NCI-H1048 (cell line): ENCODE measurements around the gene KNL1.
"Not testable (repeated sequence)": the region's sequence is repeated elsewhere in the genome, so short reads cannot be mapped to it uniquely, and the experiment has no call there.

Experiments used
- DNase-seq: peaks from one replicate; lab custom pipeline; 2025; lab: John Stamatoyannopoulos, UW

KNL1 gene

DNA sequence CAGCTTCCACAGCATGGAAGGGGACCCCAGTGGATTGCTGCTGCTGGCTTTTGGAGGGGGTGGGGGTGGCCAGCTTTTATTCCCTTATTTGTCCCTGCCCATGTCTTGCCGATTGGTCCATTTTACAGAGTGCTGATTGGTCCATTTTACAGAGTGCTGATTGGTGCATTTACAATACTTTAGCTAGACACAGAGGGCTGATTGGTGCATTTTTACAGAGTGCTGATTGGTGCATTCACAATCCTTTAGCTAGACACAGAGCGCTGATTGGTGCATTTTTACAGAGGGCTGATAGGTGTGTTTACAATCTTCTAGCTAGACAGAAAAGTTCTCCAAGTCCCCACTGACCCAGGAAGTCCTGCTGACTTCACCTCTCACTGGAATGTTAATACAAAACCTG lies 12.3 kb upstream of the KNL1 start:
- DNase-seq = not testable (repeated sequence)

DNA sequence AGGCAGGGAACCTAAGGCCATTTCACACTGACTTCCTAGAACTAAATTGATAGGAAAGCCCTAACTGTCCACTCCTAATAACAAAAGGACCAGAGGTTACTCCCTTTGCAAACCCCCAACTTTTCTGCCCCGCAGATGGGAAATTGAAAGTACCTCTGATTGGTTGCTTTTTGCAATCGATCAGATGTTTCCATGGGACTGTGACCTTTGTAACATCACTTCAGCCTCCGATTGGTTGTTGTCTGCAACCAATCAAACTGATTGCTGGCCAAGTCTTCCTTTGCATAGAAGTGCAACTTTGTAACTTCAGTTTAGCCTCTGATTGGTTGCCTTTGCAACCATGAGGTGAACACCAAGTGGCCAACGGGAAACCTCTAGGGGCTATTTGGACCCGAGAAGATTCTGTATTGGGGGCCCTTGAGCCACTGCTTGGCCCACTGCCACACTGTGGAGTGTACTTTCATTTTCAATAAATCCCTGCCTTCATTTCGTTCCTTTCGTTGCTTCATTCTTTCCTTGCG lies 11.3 kb upstream of the KNL1 start:
- DNase-seq = no peak

DNA sequence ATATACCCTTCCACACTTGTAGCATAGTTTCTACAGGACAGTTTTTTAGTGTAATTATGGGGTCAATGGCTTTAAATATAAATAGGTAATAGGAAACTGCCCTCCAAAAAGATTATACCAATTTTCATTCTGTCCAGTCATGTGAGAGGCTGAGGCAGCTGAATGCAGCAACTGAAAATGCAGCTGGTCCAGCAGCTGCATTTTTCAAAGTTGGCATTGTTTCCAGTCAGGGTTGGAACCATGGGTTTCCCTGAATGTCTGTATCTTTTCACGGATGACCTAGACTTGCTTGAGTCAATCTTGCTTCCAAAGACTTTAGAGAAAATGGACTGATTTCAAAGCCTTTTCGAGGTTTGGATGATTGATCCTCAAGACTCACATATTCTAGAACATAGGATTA lies 9.9 kb upstream of the KNL1 start:
- no peak for DNase-seq

DNA sequence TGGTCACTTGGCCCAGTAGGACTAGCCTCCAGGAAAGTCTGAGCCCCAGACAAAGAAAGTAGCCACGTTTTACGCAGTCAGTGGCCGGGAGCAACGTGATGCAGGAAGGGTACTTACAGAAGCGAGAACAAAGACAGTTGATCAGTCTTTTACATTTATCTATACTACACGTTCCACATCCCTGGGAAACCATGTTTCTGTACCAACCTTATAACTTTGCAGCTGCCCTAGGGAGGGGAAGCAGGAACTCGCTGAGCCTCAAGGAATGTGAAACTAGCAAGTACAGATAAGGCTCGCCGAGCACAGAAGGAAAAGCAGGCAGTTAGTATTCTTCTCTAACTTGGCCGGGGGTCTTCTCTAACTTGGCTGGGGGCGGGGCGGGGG lies 3.4 kb upstream of the KNL1 start:
- DNase-seq = no peak

DNA sequence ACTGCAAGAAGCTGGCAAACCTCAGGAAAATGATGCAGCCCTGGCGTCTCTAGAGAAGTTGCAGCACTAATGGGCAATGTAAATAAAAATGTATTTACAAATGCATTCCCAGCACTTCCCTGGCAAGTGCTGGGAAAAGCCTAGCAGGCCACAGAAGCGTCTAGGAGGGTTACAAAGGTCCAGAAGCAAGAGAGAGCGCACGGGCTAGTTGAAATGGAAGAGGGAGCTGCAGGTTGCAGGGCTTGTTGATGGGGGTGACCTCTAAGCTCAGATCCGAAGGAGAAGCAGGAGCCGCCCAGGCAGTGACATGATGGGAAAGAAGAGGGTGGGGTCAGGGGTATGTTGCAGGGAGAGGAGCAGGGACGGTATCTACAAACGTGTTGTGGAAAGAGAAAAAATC lies 2.7 kb upstream of the KNL1 start:
- DNase-seq = no peak

DNA sequence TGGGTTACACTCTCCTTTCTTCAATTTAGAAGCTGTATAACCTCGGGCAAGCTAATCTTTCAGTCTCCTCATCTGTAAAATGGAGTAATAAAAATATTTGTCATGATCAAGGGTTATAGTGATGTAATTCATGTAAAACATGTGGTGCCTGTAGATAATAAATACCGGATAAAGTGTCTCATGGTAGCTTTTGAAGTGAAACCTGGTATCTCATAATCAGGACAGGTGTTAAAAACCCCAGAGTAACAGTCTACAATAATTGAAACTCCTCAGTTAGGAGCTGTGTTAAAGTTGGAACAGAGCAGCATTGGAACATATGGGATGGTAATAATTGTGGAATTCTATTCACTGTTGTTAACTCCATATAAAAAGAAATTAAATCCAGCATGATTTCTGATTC lies 884 bp upstream of the KNL1 start:
- no peak for DNase-seq

DNA sequence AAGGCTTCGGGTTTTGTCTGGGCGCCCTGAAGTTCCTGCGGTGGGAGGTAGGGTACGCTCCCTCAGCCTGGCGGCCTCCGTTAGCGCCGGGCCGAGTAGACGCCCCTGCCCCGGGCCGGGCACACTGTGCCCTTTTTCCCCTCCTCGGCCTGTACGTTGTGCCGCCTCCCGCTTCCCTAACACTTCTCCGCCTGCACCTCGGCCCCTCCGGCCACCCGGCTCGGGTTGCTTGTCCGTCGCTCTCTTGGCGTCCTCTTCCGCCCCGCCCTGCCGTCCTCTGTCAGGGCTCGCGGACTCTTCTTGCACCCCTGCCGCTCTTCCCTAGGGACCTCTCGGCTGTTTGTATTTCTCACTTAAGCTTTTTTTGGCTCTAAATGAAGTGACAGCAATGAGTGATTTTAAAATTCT lies 384 bp downstream of the KNL1 start:
- DNase-seq = no peak

DNA sequence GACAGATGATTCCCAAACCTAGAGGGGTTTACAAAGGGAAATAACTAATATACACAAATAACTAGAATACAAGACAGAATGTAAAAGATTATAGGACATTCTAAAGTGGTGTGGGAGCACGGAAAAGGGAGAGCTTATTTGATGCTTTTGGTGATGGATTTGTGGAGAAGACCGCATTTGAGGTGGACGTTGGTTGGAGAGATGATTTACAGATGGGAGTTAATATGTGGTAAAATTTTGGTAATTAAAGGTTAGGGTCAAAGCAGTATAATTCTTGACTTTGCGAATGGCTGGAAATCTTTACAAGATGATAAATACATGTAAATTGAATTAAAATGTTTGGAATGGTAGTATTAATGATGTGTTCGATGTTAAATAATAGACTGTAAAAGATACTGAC lies 1.2 kb downstream of the KNL1 start:
- DNase-seq = no peak

DNA sequence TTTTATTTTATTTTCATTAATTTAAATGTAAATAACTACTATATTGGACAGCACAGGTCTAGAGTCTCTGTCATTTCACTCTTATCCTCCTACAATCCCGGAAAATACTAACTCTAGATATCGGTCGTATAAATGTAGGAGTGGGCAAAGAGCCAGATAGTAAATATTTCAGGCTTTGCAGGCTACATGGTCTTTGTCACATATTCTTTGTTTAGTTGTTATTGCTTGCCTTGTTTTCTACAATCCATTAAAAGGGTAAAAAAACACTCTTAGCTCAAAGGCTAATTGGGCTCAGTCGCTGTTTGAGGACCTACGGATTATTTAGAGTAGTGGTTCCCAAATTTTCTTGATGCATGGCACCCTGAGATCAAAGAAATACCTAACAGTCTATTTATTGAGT lies 1.7 kb downstream of the KNL1 start:
- no peak for DNase-seq

DNA sequence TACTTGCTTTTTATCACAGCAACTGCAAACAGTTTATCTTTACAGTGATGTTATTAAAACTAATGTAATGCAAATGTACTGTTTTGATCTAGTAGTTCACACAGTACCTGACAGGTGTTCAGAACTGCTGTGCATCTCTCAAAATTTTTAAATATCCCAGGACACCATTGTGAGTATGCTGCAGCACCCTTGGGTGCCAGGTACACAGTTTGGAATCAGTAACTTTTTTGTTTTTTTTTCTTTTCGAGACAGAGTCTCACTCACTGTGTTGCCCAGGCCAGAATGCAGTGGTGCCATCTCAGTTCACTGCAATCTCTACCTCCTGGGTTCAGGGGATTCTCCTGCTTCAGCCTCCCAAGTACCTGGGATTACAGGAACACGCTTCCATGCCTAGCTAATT lies 3.0 kb downstream of the KNL1 start:
- DNase-seq = no peak

DNA sequence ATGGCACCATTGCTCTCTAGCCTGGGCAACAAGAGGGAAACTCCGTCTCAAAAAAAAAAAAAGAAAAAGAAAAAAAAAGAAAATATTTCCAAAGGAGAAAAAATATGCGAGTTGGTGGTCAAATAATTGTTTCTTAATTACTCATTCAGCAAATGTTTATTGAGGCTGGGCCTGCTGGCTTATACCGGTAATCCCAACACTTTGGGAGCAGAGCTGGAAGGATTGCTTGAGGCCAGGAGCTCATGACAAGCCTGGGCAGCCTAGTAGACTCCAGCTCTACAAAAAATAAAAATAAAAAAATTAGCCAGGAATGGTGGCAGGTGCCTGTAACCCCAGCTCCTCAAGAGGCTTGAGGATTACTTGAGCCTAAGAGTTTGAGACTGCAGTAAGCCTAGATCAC lies 4.1 kb downstream of the KNL1 start:
- DNase-seq = no peak

DNA sequence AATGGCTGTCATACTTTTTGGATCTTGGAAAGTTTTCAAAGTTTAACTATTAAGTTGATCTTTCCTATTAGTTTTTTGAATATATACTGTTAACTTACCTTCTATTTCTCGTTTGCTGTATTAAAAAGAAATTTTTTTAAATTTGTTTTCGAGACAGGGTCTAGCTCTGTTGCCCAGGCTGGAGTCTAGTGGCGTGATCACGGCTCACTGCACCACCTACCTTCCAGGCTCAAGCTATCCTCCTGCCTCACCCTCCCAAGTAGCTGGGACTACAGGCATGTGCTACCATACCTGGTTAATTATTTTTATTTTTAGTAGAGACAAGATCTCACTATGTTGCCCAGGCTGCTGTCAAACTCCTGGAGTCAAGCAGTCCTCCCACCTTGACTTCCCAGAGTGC lies 4.6 kb downstream of the KNL1 start:
- no peak for DNase-seq

DNA sequence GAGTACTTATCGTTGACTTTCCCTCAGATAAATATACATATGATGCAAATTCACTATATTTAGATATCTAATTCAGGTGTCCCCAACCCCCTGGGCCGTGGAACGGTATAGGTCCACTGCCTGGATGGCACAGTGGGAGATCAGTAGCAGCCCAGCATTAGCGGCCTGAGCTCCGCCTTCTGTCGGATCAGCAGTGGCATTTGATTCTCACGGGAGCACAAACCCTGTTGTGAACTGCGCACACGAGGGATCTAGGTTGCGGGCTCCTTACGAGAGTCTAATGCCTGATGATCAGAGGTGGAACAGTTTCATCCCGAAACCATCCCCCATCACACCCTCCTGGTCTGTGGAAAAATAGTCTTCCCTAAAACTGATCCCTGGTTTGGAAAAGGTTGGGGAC lies 6.9 kb downstream of the KNL1 start:
- DNase-seq = no peak

DNA sequence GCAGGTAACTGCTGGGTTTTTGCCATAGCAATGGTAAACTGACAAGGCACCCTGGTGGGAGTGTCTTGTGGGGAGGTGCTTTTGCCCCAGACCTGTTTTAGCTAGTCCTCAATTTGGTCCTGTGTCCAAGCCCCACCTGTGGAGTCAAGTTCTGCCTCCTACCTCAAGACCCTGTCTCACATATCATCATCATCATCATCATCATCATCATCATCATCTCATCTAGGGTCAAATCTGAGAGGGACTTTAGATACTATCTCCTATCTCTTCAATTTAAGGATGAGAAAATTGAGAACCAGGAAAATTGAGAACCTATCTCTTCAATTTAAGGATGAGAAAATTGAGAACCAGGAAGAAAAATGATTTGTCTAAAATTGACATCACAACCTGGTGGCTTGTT lies 9.9 kb downstream of the KNL1 start:
- no peak for DNase-seq

DNA sequence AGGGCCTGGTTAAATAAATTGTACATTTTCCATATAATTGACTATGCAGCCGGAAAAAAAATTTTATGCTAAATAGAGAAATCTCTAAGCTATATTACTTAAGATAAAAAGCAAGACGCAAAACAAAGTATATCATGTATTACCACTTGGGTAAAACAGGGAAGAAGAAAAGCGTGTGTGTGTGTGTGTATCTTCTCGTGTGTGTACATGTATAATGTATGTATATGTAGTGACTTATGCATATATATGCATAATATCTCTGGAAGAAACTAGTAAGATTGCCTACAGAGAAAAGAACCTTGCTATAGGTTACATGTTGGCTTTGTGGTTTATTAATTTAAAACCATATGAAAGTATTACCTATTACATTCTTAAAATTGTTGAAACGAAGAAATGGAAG lies 19.0 kb downstream of the KNL1 start:
- DNase-seq = no peak

DNA sequence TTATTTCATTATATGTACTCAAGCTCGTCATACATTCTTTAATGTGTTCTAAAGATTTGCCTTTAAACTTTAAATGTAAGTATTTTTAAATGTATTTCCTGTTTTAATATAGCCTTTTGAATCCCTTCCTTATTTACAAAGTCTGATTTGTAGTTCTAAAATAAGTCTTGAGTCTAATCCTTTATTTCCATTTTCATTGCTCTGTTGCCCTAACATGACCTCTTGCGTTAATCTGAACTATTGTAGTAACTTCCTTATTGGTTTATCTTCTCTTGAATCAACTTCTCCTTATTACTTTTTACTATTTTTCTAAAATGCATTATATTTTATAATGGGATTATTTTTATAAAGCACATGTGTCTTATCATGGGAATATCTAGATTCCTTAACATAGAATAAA lies 24.0 kb downstream of the KNL1 start:
- no peak for DNase-seq

DNA sequence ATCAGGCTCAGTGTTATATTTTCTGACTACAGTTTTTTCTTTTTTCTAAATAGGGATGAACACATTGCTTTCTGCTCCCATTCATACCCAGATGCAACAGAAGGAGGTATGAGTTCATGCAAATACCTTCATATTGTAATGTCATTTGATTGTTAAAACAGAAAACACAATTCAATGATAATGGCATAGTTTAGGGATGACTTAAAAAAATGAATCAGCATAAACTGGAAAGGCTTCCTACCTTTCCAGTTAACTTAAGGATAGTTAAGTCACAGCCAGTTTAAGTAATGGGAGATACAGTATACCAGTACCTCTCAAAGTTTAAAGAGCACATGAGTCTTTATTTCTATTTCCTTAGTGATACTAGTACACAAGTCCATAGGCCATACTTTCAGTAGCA lies 24.9 kb downstream of the KNL1 start:
- DNase-seq = no peak

DNA sequence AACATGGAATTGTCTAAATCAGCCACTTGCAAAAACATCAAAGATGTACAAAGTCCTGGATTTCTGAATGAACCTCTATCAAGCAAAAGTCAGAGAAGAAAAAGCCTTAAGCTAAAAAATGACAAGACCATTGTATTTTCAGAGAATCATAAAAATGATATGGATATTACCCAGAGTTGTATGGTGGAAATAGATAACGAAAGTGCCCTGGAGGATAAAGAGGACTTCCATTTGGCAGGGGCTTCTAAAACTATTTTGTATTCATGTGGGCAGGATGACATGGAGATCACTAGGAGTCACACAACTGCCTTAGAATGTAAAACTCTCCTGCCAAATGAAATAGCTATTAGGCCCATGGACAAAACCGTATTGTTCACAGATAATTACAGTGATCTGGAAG lies 29.3 kb downstream of the KNL1 start:
- no peak for DNase-seq

DNA sequence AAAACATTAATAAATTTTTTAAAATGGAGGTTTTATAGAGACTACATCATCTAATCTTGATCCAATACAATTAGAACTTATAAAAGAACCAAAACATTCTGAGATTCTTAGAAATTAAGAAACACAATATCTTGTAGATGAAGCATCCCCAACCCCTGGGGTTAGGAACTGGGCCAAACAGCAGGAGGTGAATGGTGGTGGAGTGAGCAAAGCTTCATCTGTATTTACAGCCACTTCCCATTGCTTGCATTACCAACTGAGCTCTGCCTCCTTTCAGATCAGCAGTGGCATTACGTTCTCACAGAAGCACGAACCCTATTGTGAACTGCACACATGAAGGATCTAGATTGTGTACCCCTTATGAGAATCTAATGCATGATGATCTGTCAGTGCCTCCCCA lies 36.3 kb downstream of the KNL1 start:
- no peak for DNase-seq

DNA sequence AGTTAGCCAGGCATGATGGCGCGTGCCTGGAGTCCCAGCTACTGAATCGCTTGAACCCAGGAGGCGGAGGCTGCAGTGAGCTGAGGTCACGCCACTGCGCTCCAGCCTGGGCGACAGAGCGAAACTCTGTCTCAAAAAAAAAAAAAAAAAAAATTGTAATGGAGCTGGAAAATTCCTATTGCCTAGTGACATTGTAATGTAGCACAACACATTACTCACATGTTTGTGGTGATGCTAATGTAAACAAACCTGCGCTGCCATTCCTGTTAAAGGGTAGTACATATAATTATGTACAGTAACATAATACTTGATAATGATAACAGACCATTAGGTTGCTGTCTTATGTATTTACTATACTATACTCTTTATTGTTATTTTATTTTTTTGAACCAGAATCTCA lies 39.1 kb downstream of the KNL1 start:
- no peak for DNase-seq

DNA sequence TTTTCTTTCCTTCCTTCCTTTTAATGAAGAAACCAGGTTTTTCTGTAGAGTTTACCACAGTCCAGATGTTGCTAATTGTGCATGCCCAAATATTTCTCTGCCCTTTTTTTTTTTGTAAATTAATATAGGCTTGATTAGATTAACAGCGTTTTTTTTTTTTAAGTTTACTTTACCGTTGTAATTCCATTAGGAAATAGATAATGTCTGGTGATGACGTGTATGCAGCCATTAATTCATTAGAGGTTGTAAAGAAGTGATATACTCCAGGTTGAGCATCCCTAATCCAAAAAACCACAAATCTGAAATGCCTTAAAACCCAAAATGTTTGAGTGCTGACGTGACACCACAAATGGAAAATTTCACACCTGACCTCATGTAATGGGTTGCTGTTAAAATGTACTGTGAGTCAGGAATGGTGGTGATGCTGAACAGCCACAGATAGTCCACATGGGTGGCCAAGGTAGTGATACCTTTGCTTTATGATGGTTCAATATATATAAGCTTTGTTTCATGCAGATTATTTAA lies 43.2 kb downstream of the KNL1 start:
- DNase-seq = no peak

DNA sequence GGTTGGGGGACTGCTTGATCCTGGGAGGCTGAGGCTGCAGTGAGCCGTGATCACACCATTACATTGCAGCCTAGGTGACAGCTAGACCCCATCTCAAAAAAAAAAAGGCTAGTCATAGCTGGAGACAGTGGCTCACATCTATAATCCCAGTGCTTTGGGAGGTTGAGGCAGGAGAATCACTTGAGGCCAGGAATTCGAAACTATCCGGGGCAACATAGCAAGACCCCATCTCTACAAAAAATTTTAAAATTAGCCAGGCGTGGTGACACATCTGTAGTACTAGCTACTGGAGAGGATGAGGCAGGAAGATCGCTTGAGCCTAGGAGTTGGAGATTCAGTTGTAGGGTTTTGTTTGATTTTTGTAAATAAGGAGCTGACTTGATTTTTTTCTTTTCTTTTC lies 45.6 kb downstream of the KNL1 start:
- DNase-seq = no peak

DNA sequence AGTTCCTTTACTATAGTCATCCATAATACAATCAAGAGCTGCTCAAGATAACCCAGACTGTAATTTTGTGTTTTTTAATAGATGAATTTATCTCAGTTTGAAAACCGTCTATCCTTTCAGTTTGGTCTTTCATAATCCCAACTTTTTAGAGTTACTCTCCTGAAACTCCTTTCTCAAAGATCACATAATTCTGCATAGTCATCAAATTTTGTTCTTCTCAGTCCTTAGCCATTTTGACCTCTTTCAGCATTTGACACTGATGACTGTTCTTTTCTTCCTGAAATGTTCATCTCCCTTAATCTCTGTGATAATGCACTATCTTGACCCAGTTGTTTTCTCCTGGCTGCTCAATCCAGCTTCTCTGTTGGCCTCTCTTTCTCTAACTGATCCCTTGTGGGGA lies 53.5 kb downstream of the KNL1 start:
- no peak for DNase-seq

DNA sequence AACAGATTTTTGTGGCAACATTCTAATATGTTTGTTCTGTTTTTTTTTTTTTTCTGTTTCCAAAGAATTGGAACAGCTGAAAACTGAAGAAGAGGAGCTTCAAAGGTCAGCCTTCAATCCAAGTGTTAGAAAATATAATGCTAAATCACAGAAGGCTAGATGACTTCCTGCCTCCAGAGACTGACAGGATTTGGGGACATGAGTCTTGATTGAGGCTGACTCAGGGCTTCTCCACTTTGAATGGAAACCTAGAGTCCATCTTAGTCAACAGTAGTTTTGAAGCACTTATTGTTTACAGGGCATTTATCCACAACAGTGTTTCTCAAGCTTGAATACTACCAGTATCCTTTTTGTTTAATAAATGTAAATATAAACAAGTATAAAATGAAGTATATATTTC lies 56.4 kb downstream of the KNL1 start:
- DNase-seq = no peak

DNA sequence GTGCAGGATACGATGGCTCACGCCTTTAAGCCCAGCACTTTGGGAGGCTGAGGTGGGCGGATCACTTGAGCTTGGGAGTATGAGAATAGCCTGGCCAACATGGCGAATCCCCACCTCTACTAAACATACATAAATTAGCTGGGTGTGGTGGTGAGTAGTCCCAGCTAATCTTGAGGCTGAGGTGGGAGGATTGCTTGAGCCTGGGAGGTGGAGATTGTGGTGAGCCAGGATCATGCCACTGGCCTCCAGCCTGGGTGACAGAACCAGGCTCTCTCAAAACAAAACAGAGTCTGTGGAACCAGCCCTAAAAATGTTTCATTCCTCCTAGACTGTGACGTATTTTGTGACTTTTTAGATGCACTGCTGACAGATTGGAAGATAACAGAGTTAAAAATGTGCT lies 66.6 kb downstream of the KNL1 start:
- DNase-seq = no peak
